Mesenchymal stem cell (in vitro differentiated cells and primary cell): Measurements from ENCODE around the gene EMC8.
"Not testable (repeated sequence)": the region's sequence is repeated elsewhere in the genome, so short reads cannot be mapped to it uniquely, and the experiment has no call there.

Source experiments
- DNase-seq: peaks from one replicate; pipeline ENCODE4 v3.0.0-alpha.2; 2013
- H2AFZ ChIP-seq: one replicate; pipeline ENCODE4 v1.6.1; 2013; ENCODE audit warnings: low read depth, mild to moderate bottlenecking, control low read depth, inconsistent platforms, low read length, moderate library complexity
- H2AK5ac ChIP-seq: 2 replicates; pipeline ENCODE4 v1.6.1; 2013; ENCODE audit warnings: low read length, moderate library complexity, mild to moderate bottlenecking, inconsistent platforms; ENCODE audit not compliant: severe bottlenecking
- H2BK120ac ChIP-seq: one replicate; pipeline ENCODE4 v1.6.1; 2013; ENCODE audit warnings: low read depth, mild to moderate bottlenecking, inconsistent platforms, low read length, moderate library complexity
- H2BK12ac ChIP-seq, 2 experiments: one replicate each; pipeline ENCODE4 v1.6.1; 2013; ENCODE audit warnings: inconsistent platforms in 2 of 2, low read length in 2 of 2, mild to moderate bottlenecking in 2 of 2, moderate library complexity in 2 of 2, control low read depth in 1 of 2
- H2BK15ac ChIP-seq: one replicate; pipeline ENCODE4 v1.6.1; 2013; ENCODE audit warnings: mild to moderate bottlenecking, low read depth, inconsistent platforms; ENCODE audit not compliant: poor library complexity, severe bottlenecking
- H2BK5ac ChIP-seq: 2 replicates; pipeline ENCODE4 v1.6.1; 2013; ENCODE audit warnings: low read depth, mild to moderate bottlenecking, low read length, control low read depth, inconsistent platforms; ENCODE audit not compliant: poor library complexity, severe bottlenecking
- H3K14ac ChIP-seq, 2 experiments: one replicate each; pipeline ENCODE4 v1.6.1; 2013; ENCODE audit warnings: inconsistent platforms in 2 of 2, low read length in 2 of 2, control low read depth in 1 of 2, mild to moderate bottlenecking in 1 of 2, moderate library complexity in 1 of 2
- H3K18ac ChIP-seq, 2 experiments: one replicate each; pipeline ENCODE4 v1.6.1; 2013; ENCODE audit warnings: inconsistent platforms in 2 of 2, low read length in 2 of 2, control low read depth in 1 of 2, low read depth in 1 of 2, mild to moderate bottlenecking in 1 of 2
- H3K23ac ChIP-seq, 2 experiments: one replicate each; pipeline ENCODE4 v1.6.1; 2013; ENCODE audit warnings: inconsistent platforms in 2 of 2, low read length in 2 of 2, mild to moderate bottlenecking in 2 of 2, moderate library complexity in 2 of 2, control low read depth in 1 of 2
- H3K27ac ChIP-seq: 2 replicates; pipeline ENCODE4 v1.5.1; 2013; ENCODE audit warnings: mild to moderate bottlenecking, moderate library complexity, low read length, control low read depth, inconsistent platforms; ENCODE audit not compliant: poor library complexity, severe bottlenecking
- H3K27me3 ChIP-seq, 2 experiments: 2 replicates each; pipeline versions ENCODE4 v1.6.1 to v1.7.0; 2013; ENCODE audit warnings: low read length in 2 of 2, mild to moderate bottlenecking in 2 of 2, moderate library complexity in 2 of 2, control low read depth in 1 of 2, inconsistent platforms in 1 of 2; ENCODE audit not compliant: control insufficient read depth in 1 of 2, insufficient read depth in 1 of 2
- H3K36me3 ChIP-seq, 2 experiments: 2 replicates each; pipeline versions ENCODE4 v1.6.1 to v1.7.0; 2013; ENCODE audit warnings: low read length in 2 of 2, control low read depth in 1 of 2, inconsistent platforms in 1 of 2, low read depth in 1 of 2, mild to moderate bottlenecking in 1 of 2; ENCODE audit not compliant: insufficient read depth in 2 of 2, control insufficient read depth in 1 of 2
- H3K4ac ChIP-seq, 2 experiments: one replicate each; pipeline ENCODE4 v1.6.1; 2013; ENCODE audit warnings: inconsistent platforms in 2 of 2, low read length in 2 of 2, mild to moderate bottlenecking in 2 of 2, moderate library complexity in 2 of 2, control low read depth in 1 of 2, low read depth in 1 of 2
- H3K4me1 ChIP-seq: 2 replicates; pipeline ENCODE4 v1.6.1; 2013; ENCODE audit warnings: low read depth, low read length, control low read depth; ENCODE audit not compliant: control insufficient read depth, insufficient read depth
- H3K4me2 ChIP-seq: 2 replicates; pipeline ENCODE4 v1.6.1; 2013; ENCODE audit warnings: low read length, mild to moderate bottlenecking, inconsistent platforms; ENCODE audit not compliant: poor library complexity, severe bottlenecking
- H3K4me3 ChIP-seq, 2 experiments: 2 replicates each; pipeline versions ENCODE4 v1.5.1 to v1.7.0; 2013; ENCODE audit warnings: low read length in 2 of 2, mild to moderate bottlenecking in 2 of 2, control low read depth in 1 of 2, low read depth in 1 of 2; ENCODE audit not compliant: insufficient read depth in 1 of 2
- H3K79me1 ChIP-seq: replicated peaks from 2 replicates; pipeline ENCODE4 v1.6.1; 2013; ENCODE audit warnings: mild to moderate bottlenecking, control low read depth, low read length, inconsistent platforms; ENCODE audit not compliant: poor library complexity, severe bottlenecking
- H3K9ac ChIP-seq: 2 replicates; pipeline ENCODE4 v1.7.0; 2013; ENCODE audit warnings: mild to moderate bottlenecking, low read length, moderate library complexity
- H3K9me3 ChIP-seq: 2 replicates; pipeline ENCODE4 v1.7.0; 2013; ENCODE audit warnings: mild to moderate bottlenecking, low read length; ENCODE audit not compliant: control insufficient read depth
- H4K8ac ChIP-seq: one replicate; pipeline ENCODE4 v1.6.1; 2013; ENCODE audit warnings: inconsistent platforms, mild to moderate bottlenecking, low read length, moderate library complexity
- H4K91ac ChIP-seq: one replicate; pipeline ENCODE4 v1.6.1; 2013; ENCODE audit warnings: mild to moderate bottlenecking, low read length, inconsistent platforms
- WGBS: methylation state at CpG from one replicate; pipeline ENCODE4 v1.1.7; 2013; ENCODE audit warnings: mixed read lengths; 5-methylcytosine and 5-hydroxymethylcytosine counted together

Gene EMC8

GRCh38 chr16:85819245-85819644 is 19.9 kb upstream of the EMC8 start:
- H3K36me3 ChIP-seq: no peaks in the 10 kb centered on the region
- H3K4me1 ChIP-seq: no peaks in the 10 kb centered on the region
- no peak overlapping the region for H3K27ac ChIP-seq
- no peak overlapping the region for H3K4me3 ChIP-seq
- H3K14ac ChIP-seq: no peak overlapping the region
- peaks cover 31 to 53% of the 10 kb centered on the region in 2 experiments for H3K27me3 ChIP-seq
- H2BK12ac ChIP-seq: no peak overlapping the region
- H2BK5ac ChIP-seq: no peak overlapping the region
- H2BK120ac ChIP-seq: no peak overlapping the region
- 4% methylated on average over 10 of the region's 10 CpGs for WGBS
- no peak overlapping the region for H4K8ac ChIP-seq
- no peak overlapping the region for H3K4ac ChIP-seq
- H3K9me3 ChIP-seq: peaks cover 3% of the 10 kb centered on the region
- no peak overlapping the region for H2AFZ ChIP-seq
- H2AK5ac ChIP-seq: no peak overlapping the region
- no peak overlapping the region for H2BK15ac ChIP-seq
- no peak overlapping the region for H3K23ac ChIP-seq
- no peak overlapping the region for H3K9ac ChIP-seq
- no peak overlapping the region for H4K91ac ChIP-seq
- no peaks in the 10 kb centered on the region for H3K79me1 ChIP-seq
- H3K4me2 ChIP-seq: no peak overlapping the region
- H3K18ac ChIP-seq: no peak overlapping the region
- DNase-seq: peak; percentile 84

GRCh38 chr16:85817195-85817594 is 17.9 kb upstream of the EMC8 start:
- peaks cover 41 to 67% of the 10 kb centered on the region in 2 experiments for H3K27me3 ChIP-seq
- not testable (repeated sequence) for H3K23ac ChIP-seq, H3K4me1 ChIP-seq, H2AFZ ChIP-seq, H3K36me3 ChIP-seq, H2BK12ac ChIP-seq, H3K79me1 ChIP-seq, H3K14ac ChIP-seq, H3K4ac ChIP-seq, H3K18ac ChIP-seq, H3K4me3 ChIP-seq, H3K9me3 ChIP-seq, H4K91ac ChIP-seq, H3K4me2 ChIP-seq, DNase-seq, H2BK15ac ChIP-seq, H3K27ac ChIP-seq, H4K8ac ChIP-seq, H2BK5ac ChIP-seq, H2BK120ac ChIP-seq, H2AK5ac ChIP-seq, H3K9ac ChIP-seq
- 82% methylated on average over 4 of the region's 6 CpGs for WGBS

- Histone ChIP-seq H3K23ac (no peak overlapping the region), H3K14ac (no peak overlapping the region), H3K79me1 (no peaks in the 10 kb centered on the region), H3K4me1 (no peaks in the 10 kb centered on the region), H2AK5ac (no peak overlapping the region), H2BK120ac (no peak overlapping the region), H2BK5ac (no peak overlapping the region), H3K4ac (no peak overlapping the region), H4K91ac (peak overlapping the region; percentile 39), H3K4me3 (no peak overlapping the region), H3K27ac (no peak overlapping the region), H3K9me3 (no peaks in the 10 kb centered on the region), H2AFZ (no peak overlapping the region), H3K9ac (no peak overlapping the region), H4K8ac (no peak overlapping the region), H2BK12ac (no peak overlapping the region), H2BK15ac (no peak overlapping the region), H3K18ac (no peak overlapping the region), H3K4me2 (no peak overlapping the region), H3K27me3 (peaks cover 47 to 73% of the 10 kb centered on the region in 2 experiments), H3K36me3 (no peaks in the 10 kb centered on the region)
- whole genome bisulfite sequencing: 91% methylated on average over 11 of the region's 14 CpGs
- no peak for DNase-seq
Observed at GRCh38 chr16:85816159-85816558, 16.8 kb upstream of the EMC8 start.

- no peak overlapping the region for H3K4me2 ChIP-seq
- 86% methylated on average over 19 of the region's 20 CpGs for WGBS
Observed at GRCh38 chr16:85812811-85813700, 13.7 kb upstream of the EMC8 start.

More at GRCh38 chr16:85812811-85813700, 13.7 kb upstream of the EMC8 start:
- H2BK15ac ChIP-seq: no peak overlapping the region
- H3K18ac ChIP-seq: no peak overlapping the region
- no peaks in the 10 kb centered on the region for H3K36me3 ChIP-seq
- no peak overlapping the region for H3K14ac ChIP-seq
- no peak overlapping the region for H2BK120ac ChIP-seq
- H3K9ac ChIP-seq: no peak overlapping the region
- no peak overlapping the region for H3K27ac ChIP-seq
- H3K4ac ChIP-seq: no peak overlapping the region
- H2BK5ac ChIP-seq: no peak overlapping the region
- no peak overlapping the region for H2AFZ ChIP-seq
- no peak for DNase-seq
- peaks cover 30 to 64% of the 10 kb centered on the region in 2 experiments for H3K27me3 ChIP-seq
- no peak overlapping the region for H3K23ac ChIP-seq
- H2AK5ac ChIP-seq: no peak overlapping the region
- H3K4me1 ChIP-seq: peaks cover 1% of the 10 kb centered on the region
- H3K9me3 ChIP-seq: no peaks in the 10 kb centered on the region
- H2BK12ac ChIP-seq: no peak overlapping the region
- no peak overlapping the region for H4K91ac ChIP-seq
- no peak overlapping the region for H3K4me3 ChIP-seq
- H4K8ac ChIP-seq: no peak overlapping the region
- no peaks in the 10 kb centered on the region for H3K79me1 ChIP-seq
